ENCODE results near the gene LBX2. TPM values are rescaled to one million over a fixed set of nuclear protein-coding genes. Genes with fewer than 3 reads are reported as not detected.
A peak's percentile ranks its signal among the peaks of the same experiment; 100 is the strongest.
"Not testable (repeated sequence)": the region's sequence is repeated elsewhere in the genome, so short reads cannot be mapped to it uniquely, and the experiment has no call there.

Gene LBX2
- total RNA-seq, 2 donors from 2014 or later = 2.3 to 7.6 TPM

DNA sequence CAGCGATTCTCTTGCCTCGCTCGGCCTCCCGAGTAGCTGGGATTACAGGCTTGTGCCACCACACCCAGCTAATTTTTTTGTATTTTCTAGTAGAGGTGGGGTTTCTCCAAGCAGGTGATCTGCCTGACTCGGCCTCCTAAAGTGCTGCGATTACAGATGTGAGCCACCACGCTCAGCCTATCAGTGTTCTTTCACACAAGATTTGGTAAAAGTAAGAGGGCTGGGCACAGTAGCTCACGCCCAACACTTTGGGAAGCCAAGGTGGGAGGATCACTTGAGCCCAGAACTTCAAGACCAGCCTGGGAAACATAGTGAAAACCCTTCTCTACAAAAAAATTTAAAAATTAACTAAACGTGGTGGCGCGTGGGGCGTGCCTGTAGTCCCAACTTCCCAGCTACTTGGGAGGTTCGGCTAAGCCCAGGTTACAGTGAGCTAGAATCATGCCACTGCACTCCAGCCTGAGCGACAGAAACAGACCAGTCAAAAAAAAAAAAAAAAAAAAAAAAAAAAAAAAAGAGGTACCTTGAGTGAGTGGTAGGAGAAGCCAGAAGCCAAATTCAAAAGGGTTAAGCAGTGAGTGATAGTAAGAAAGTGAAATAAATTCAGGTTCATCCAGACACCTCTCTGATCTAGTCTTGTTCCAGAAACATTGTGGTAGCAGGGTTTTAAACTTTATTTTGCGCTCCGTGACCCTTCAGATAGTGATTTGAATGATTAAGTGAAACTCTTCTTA, 27.9 kb downstream of the LBX2 start:
- no peaks in the 10 kb centered on the region for H3K9me3 ChIP-seq
- H3K36me3 ChIP-seq (replicated peaks in 1 of 2; ENCODE audit: insufficient read depth in 1 of 2, low read depth in 2 of 2) = peaks cover 0 to 3% of the 10 kb centered on the region in 2 donors
- 53 to 57% methylated on average over 16 of the region's 16 CpGs for WGBS, 2 donors
- H3K27me3 ChIP-seq = no peaks in the 10 kb centered on the region
- DNase-seq = no peak
- H3K4me1 ChIP-seq = peaks cover 23% of the 10 kb centered on the region
- H3K27ac ChIP-seq = peak overlapping the region; percentile 73 to 92 (median 90)
- no peak for ATAC-seq
- TF ChIP-seq POLR2A (IDR thresholded peaks at IDR 0.05) = no peak
- TF ChIP-seq, protein P1, sequence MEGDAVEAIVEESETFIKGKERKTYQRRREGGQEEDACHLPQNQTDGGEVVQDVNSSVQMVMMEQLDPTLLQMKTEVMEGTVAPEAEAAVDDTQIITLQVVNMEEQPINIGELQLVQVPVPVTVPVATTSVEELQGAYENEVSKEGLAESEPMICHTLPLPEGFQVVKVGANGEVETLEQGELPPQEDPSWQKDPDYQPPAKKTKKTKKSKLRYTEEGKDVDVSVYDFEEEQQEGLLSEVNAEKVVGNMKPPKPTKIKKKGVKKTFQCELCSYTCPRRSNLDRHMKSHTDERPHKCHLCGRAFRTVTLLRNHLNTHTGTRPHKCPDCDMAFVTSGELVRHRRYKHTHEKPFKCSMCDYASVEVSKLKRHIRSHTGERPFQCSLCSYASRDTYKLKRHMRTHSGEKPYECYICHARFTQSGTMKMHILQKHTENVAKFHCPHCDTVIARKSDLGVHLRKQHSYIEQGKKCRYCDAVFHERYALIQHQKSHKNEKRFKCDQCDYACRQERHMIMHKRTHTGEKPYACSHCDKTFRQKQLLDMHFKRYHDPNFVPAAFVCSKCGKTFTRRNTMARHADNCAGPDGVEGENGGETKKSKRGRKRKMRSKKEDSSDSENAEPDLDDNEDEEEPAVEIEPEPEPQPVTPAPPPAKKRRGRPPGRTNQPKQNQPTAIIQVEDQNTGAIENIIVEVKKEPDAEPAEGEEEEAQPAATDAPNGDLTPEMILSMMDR (IDR thresholded peaks at IDR 0.05) = no peak
- intact Hi-C loops (cut with DNase I) = no loop called here
- H3K4me3 ChIP-seq = peak overlapping the region; percentile 28 to 54

DNA sequence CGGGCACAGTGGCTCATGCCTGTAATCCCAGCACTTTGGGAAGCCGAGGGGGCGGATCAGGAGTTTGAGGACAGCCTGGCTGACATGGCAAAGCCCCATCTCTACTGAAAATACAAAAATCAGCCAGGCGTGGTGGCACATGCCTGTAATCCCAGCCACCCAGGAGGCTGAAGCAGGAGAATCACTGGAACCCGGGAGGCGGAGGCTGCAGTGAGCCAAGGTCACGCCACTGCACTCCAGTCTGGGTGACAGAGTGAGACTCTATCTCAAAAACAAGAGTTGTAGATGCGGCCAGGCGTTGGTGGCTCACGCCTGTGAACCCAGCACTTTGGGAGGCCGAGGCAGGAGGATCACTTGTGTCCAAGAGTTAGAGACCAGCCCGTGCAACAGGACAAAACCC, 28.7 kb downstream of the LBX2 start:
- peak in 1 of 3 donors; percentile 6 for TF ChIP-seq POLR2A (IDR thresholded peaks at IDR 0.05)
- intact Hi-C loops (cut with DNase I); H3K27me3 ChIP-seq; ATAC-seq; H3K27ac ChIP-seq; H3K9me3 ChIP-seq; H3K4me3 ChIP-seq; H3K36me3 ChIP-seq (replicated peaks in 1 of 2; ENCODE audit: insufficient read depth in 1 of 2, low read depth in 2 of 2); DNase-seq: not testable (repeated sequence)
- 89 to 90% methylated on average over 9 to 12 of the region's 12 CpGs for WGBS, 2 donors
- H3K4me1 ChIP-seq = peaks cover 30% of the 10 kb centered on the region

GRCh38 chr2:74464406-74464805, 35.0 kb downstream of the LBX2 start:
- peak overlapping the region; percentile 92 to 93 for H3K4me3 ChIP-seq
- ATAC-seq = peak; percentile 4
- WGBS, 2 donors = 4 to 7% methylated on average over 10 to 13 of the region's 13 CpGs
- H3K9me3 ChIP-seq = no peaks in the 10 kb centered on the region
- H3K27ac ChIP-seq = peak overlapping the region in 3 of 4 donors; percentile 64 to 89 (median 85)
- peaks cover 33% of the 10 kb centered on the region for H3K4me1 ChIP-seq
- TF ChIP-seq, protein P1 (IDR thresholded peaks at IDR 0.05) = no peak
- TF ChIP-seq POLR2A (IDR thresholded peaks at IDR 0.05) = no peak
- H3K36me3 ChIP-seq (replicated peaks in 1 of 2; ENCODE audit: insufficient read depth in 1 of 2, low read depth in 2 of 2) = no peaks in the 10 kb centered on the region
- intact Hi-C loops (cut with DNase I) = no loop called here
- no peaks in the 10 kb centered on the region for H3K27me3 ChIP-seq
- DNase-seq = no peak

DNA sequence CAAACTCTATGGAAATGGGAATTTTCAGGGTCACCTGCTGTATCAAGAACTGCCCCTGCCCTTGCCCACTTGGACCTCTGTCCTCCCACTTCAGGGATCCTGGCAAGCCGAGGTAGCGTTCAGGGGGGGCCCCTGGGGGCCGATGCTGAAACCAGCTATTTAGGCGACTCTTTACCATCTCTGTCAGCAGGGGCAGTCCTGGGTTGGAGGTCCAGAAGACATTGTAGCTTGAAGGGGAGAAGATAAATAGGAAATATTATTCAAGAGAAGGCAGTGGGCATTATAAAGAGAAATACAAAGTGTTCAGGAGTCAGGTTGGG, 36.7 kb downstream of the LBX2 start:
- H3K27ac ChIP-seq = no peak overlapping the region
- WGBS, 2 donors = 80 to 87% methylated on average over 4 of the region's 4 CpGs
- H3K36me3 ChIP-seq (replicated peaks in 1 of 2; ENCODE audit: insufficient read depth in 1 of 2, low read depth in 2 of 2) = no peaks in the 10 kb centered on the region
- no peak overlapping the region for H3K4me3 ChIP-seq
- peaks cover 41% of the 10 kb centered on the region for H3K4me1 ChIP-seq
- H3K9me3 ChIP-seq = no peaks in the 10 kb centered on the region
- TF ChIP-seq POLR2A (IDR thresholded peaks at IDR 0.05) = no peak
- TF ChIP-seq, protein P1 (IDR thresholded peaks at IDR 0.05) = no peak
- no peak for DNase-seq
- intact Hi-C loops (cut with DNase I) = no loop called here
- no peak for ATAC-seq
- no peaks in the 10 kb centered on the region for H3K27me3 ChIP-seq

GRCh38 chr2:74462054-74462785, 37.2 kb downstream of the LBX2 start:
- DNase-seq (no peak), ATAC-seq (no peak)
- Histone ChIP-seq H3K36me3 (replicated peaks in 1 of 2; ENCODE audit: insufficient read depth in 1 of 2, low read depth in 2 of 2) (no peaks in the 10 kb centered on the region), H3K27ac (no peak overlapping the region), H3K4me3 (no peak overlapping the region), H3K27me3 (no peaks in the 10 kb centered on the region), H3K9me3 (no peaks in the 10 kb centered on the region), H3K4me1 (peaks cover 41% of the 10 kb centered on the region)
- WGBS, 2 donors = 89 to 91% methylated on average over 9 to 20 of the region's 20 CpGs
- intact Hi-C loops (cut with DNase I) = no loop called here
- TF ChIP-seq, protein P1 (IDR thresholded peaks at IDR 0.05) = no peak
- no peak for TF ChIP-seq POLR2A (IDR thresholded peaks at IDR 0.05)
